ENCODE results near the gene UPF3A.

GRCh38 chr13:114315074-114315785, 33.8 kb downstream of the UPF3A start:
- TF ChIP-seq KDM1A (IDR thresholded peaks at IDR 0.05) (no peak), MXI1 (IDR thresholded peaks at IDR 0.05; ENCODE audit: low read depth, low read length) (no peak), RBM39 (optimal IDR thresholded peaks at IDR 0.05; ENCODE audit: low read depth, low read length) (no peak), CBX8 (IDR thresholded peaks at IDR 0.05; ENCODE audit: borderline replicate concordance, extremely low read depth, low read depth, low read length, poor library complexity, severe bottlenecking) (no peak), KDM5B (IDR thresholded peaks at IDR 0.05; ENCODE audit: insufficient replicate concordance, low read depth, low read length) (no peak), XRCC5 (IDR thresholded peaks at IDR 0.05; ENCODE audit: low read depth, low read length) (no peak), MAX (CRISPR knock-in tag; IDR thresholded peaks at IDR 0.05) (no peak), IRF9 (tag; IDR thresholded peaks at IDR 0.05) (no peak), POLR2AphosphoS5 (IDR thresholded peaks at IDR 0.05; ENCODE audit: control insufficient read depth, insufficient read depth, low read depth, low read length) (no peak), GATAD2B (IDR thresholded peaks at IDR 0.05; ENCODE audit: borderline replicate concordance) (no peak), ZNF143 (CRISPR knock-in tag; IDR thresholded peaks at IDR 0.05) (no peak)

Data from K562 (cell line).